CD14-positive monocyte (primary cell): ENCODE measurements around the gene TRABD. TPM values are rescaled to one million over a fixed set of nuclear protein-coding genes. Genes with fewer than 3 reads are reported as not detected.

Source experiments
- DNase-seq, 3 donors: peaks; one replicate each; pipeline ENCODE4 v3.0.0-alpha.2; 2011 to 2022
- H2AFZ ChIP-seq: 2 replicates; pipeline ENCODE4 v1.6.0; 2012; ENCODE audit warnings: mild to moderate bottlenecking, low read depth, low read length, inconsistent platforms; ENCODE audit not compliant: insufficient read depth, poor library complexity, severe bottlenecking
- H3K27ac ChIP-seq, 2 donors: 1 replicate in 1 of 2; 2 replicates in 1 of 2; pipeline ENCODE4 v1.5.1; 2012 to 2013; ENCODE audit warnings: low read length in 2 of 2, control low read depth in 1 of 2, inconsistent platforms in 1 of 2, low read depth in 1 of 2, mild to moderate bottlenecking in 1 of 2
- H3K27me3 ChIP-seq, 2 donors: one replicate each; pipeline versions ENCODE4 v1.6.0 to v1.6.1; 2011 to 2013; ENCODE audit warnings: low read length in 2 of 2; ENCODE audit not compliant: control insufficient read depth in 2 of 2, insufficient read depth in 2 of 2
- H3K36me3 ChIP-seq, 2 donors: replicated peaks in 1 of 2; 1 replicate in 1 of 2; 2 replicates in 1 of 2; pipeline versions ENCODE4 v1.5.1 to v1.6.1; 2012 to 2013; ENCODE audit warnings: low read length in 2 of 2, control low read depth in 1 of 2, inconsistent platforms in 1 of 2, mild to moderate bottlenecking in 1 of 2; ENCODE audit not compliant: insufficient read depth in 2 of 2, control insufficient read depth in 1 of 2
- H3K4me1 ChIP-seq, 2 donors: 1 replicate in 1 of 2; 2 replicates in 1 of 2; pipeline versions ENCODE4 v1.5.1 to v1.6.1; 2012 to 2013; ENCODE audit warnings: low read length in 2 of 2, control low read depth in 1 of 2, inconsistent platforms in 1 of 2, mild to moderate bottlenecking in 1 of 2, moderate library complexity in 1 of 2; ENCODE audit not compliant: insufficient read depth in 2 of 2, control insufficient read depth in 1 of 2
- H3K4me2 ChIP-seq: replicated peaks from 2 replicates; pipeline ENCODE3; 2012; ENCODE audit warnings: low read length, moderate library complexity, mild to moderate bottlenecking; ENCODE audit not compliant: poor library complexity, severe bottlenecking; ENCODE audit errors: extremely low read depth
- H3K4me3 ChIP-seq, 3 experiments: fragments of 200-600 bp in 1 of 3; sonication (generic) in 1 of 3; replicated peaks in 1 of 3; 1 replicate in 2 of 3; 2 replicates in 1 of 3; pipeline ENCODE4 v1.5.1; 2011 to 2013; ENCODE audit warnings: low read length in 3 of 3, mild to moderate bottlenecking in 3 of 3, control low read depth in 2 of 3, low read depth in 2 of 3, inconsistent platforms in 1 of 3, moderate library complexity in 1 of 3
- H3K79me2 ChIP-seq: 2 replicates; pipeline ENCODE4 v1.6.0; 2012; ENCODE audit warnings: mild to moderate bottlenecking, control low read depth, inconsistent platforms, low read length, moderate library complexity; ENCODE audit not compliant: insufficient read depth
- H3K9ac ChIP-seq: 2 replicates; pipeline ENCODE4 v1.6.0; 2017; ENCODE audit warnings: low read length, mild to moderate bottlenecking; ENCODE audit not compliant: insufficient read depth, poor library complexity, severe bottlenecking
- H3K9me3 ChIP-seq, 2 donors: replicated peaks in 1 of 2; 1 replicate in 1 of 2; 2 replicates in 1 of 2; pipeline versions ENCODE4 v1.5.1 to v1.6.1; 2012 to 2013; ENCODE audit warnings: low read length in 2 of 2, control low read depth in 1 of 2; ENCODE audit not compliant: control insufficient read depth in 1 of 2, insufficient read depth in 1 of 2
- H4K20me1 ChIP-seq: 2 replicates; pipeline ENCODE4 v1.6.0; 2012; ENCODE audit warnings: mild to moderate bottlenecking, low read length, control low read depth, moderate library complexity; ENCODE audit not compliant: insufficient read depth
- H3K27ac Mint-ChIP-seq, 7 donors: one replicate each; pipeline ENCODE4 v1.8.0; 2020; ENCODE audit warnings: mild to moderate bottlenecking in 7 of 7, mixed read lengths in 7 of 7, moderate library complexity in 6 of 7, inconsistent platforms in 2 of 7
- H3K27me3 Mint-ChIP-seq, 3 donors: one replicate each; pipeline ENCODE4 v1.8.0; 2021 to 2022; ENCODE audit warnings: low read depth in 3 of 3, mild to moderate bottlenecking in 3 of 3, mixed read lengths in 3 of 3, moderate library complexity in 3 of 3, inconsistent platforms in 1 of 3
- H3K36me3 Mint-ChIP-seq, 2 donors: one replicate each; pipeline ENCODE4 v1.8.0; 2020; ENCODE audit warnings: mixed read lengths in 2 of 2, inconsistent platforms in 1 of 2, mild to moderate bottlenecking in 1 of 2
- H3K4me1 Mint-ChIP-seq: one replicate; pipeline ENCODE4 v1.8.0; 2020; ENCODE audit warnings: mild to moderate bottlenecking, mixed read lengths
- H3K4me3 Mint-ChIP-seq, 2 donors: one replicate each; pipeline ENCODE4 v1.8.0; 2020; ENCODE audit warnings: mild to moderate bottlenecking in 2 of 2, mixed read lengths in 2 of 2, moderate library complexity in 1 of 2
- H3K9me3 Mint-ChIP-seq, 7 donors: one replicate each; pipeline ENCODE4 v1.8.0; 2020 to 2022; ENCODE audit warnings: mixed read lengths in 7 of 7, mild to moderate bottlenecking in 6 of 7, moderate library complexity in 6 of 7, inconsistent platforms in 2 of 7
- WGBS: methylation state at CpG from one replicate; pipeline ENCODE4 v1.1.5; 2013; ENCODE audit warnings: missing lambda C conversion rate; ENCODE audit not compliant: insufficient coverage; 5-methylcytosine and 5-hydroxymethylcytosine counted together
- intact Hi-C, 2 donors: fragments of 100-400 bp; cut with micrococcal nuclease; formaldehyde crosslinking; loops; one replicate each; pipeline versions ENCODE4 v1.15.0 to v1.15.1; 2023
- polyA plus RNA-seq, 3 donors: library from polyadenylated mRNA; depleted of rRNA in 1 of 3; unstranded in 2 of 3; stranded (reverse) in 1 of 3; fragments of 300-500 nt in 2 of 3; fragments of >200 nt in 1 of 3; fragmentation: Illumina TruSeq in 2 of 3; gene quantifications; 1 replicate in 2 of 3; 2 replicates in 1 of 3; pipeline ENCODE4 v1.2.3, GENCODE V29; 2012 to 2021
- TF ChIP-seq, protein P1 (sequence below): fragments of 200-600 bp; IDR thresholded peaks from one replicate; pipeline ENCODE4 v1.8.0; 2022; ENCODE audit warnings: antibody characterized with exemption, mild to moderate bottlenecking

TRABD gene
- polyA plus RNA-seq, 3 donors: 34.5 to 240 (median 39.3) TPM

DNA sequence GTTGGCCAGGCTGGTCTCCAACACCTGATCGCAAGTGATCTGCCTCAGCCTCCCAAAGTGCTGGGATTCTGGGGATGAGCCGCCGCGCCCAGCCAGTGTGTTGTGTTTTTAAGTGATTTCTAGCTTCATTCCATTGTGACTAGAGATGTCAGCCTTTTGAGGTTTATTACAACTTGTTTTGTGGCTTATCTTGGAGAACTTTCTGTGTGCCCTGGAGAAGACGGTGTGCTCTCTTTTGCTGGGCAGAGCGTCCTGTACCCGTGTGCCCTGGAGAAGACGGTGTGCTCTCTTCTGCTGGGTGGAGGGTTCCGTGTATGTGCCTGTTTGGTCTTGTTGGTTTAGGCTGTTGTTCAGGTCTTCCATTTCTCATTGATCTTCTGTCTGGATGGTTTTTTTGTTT is 27.6 kb downstream of the TRABD start:
- no peak overlapping the region for H2AFZ ChIP-seq
- no peak for DNase-seq
- no peaks in the 10 kb centered on the region for H3K27me3 Mint-ChIP-seq
- H3K4me1 ChIP-seq: peaks cover 0 to 4% of the 10 kb centered on the region in 2 donors
- peaks cover 68% of the 10 kb centered on the region for H3K79me2 ChIP-seq
- 94% methylated on average over 8 of the region's 9 CpGs for WGBS
- H3K4me3 ChIP-seq: no peak overlapping the region
- no peak overlapping the region for H3K9ac ChIP-seq
- TF ChIP-seq, protein P1, sequence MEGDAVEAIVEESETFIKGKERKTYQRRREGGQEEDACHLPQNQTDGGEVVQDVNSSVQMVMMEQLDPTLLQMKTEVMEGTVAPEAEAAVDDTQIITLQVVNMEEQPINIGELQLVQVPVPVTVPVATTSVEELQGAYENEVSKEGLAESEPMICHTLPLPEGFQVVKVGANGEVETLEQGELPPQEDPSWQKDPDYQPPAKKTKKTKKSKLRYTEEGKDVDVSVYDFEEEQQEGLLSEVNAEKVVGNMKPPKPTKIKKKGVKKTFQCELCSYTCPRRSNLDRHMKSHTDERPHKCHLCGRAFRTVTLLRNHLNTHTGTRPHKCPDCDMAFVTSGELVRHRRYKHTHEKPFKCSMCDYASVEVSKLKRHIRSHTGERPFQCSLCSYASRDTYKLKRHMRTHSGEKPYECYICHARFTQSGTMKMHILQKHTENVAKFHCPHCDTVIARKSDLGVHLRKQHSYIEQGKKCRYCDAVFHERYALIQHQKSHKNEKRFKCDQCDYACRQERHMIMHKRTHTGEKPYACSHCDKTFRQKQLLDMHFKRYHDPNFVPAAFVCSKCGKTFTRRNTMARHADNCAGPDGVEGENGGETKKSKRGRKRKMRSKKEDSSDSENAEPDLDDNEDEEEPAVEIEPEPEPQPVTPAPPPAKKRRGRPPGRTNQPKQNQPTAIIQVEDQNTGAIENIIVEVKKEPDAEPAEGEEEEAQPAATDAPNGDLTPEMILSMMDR: no peak
- peaks cover 100% of the 10 kb centered on the region for H4K20me1 ChIP-seq
- intact Hi-C loops: no loop called here
- no peak overlapping the region for H3K27ac ChIP-seq
- H3K36me3 Mint-ChIP-seq: peaks cover 69 to 93% of the 10 kb centered on the region in 2 donors
- peaks cover 85 to 93% of the 10 kb centered on the region in 2 donors for H3K36me3 ChIP-seq
- peaks cover 4% of the 10 kb centered on the region for H3K4me1 Mint-ChIP-seq
- H3K4me2 ChIP-seq: no peak overlapping the region
- H3K9me3 ChIP-seq: no peaks in the 10 kb centered on the region
- peak overlapping the region in 1 of 7 donors; percentile 63 for H3K27ac Mint-ChIP-seq
- H3K27me3 ChIP-seq: no peaks in the 10 kb centered on the region
- no peaks in the 10 kb centered on the region for H3K9me3 Mint-ChIP-seq
- no peak overlapping the region for H3K4me3 Mint-ChIP-seq

DNA sequence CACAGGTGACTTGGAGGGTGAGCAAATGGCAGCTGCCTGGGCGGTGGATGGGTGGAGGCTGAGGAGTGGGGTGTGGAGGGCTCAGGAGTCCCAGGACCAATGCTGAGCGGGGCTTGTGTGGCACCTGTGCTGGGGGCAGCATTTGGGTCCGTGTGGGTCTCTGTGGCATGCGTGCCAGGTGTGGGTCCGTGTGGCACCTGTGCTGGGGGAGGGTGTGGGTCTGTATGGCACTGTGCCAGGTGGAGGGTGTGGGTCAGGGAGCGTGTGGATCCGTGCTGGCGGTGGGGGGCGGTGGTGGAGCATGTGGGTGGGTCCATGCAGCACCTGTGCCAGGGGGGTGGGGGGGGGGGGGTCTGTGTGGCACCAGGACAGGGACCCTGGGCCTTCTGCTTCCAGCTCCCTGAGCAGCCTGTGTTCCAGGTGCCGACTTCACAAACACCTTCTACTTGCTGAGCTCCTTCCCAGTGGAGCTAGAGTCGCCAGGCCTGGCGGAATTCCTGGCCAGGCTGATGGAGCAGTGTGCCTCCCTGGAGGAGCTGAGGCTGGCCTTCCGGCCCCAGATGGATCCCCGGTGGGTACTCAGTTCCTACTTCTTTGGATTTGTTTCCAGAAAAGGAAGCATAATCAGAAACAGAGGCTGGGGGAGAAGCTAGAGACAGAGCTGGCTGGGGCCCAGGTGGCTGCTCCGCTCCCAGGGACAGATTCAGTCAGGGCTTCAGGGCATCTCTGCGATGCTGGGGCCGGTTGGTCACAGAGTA is 29.8 kb downstream of the TRABD start:
- H4K20me1 ChIP-seq: peaks cover 100% of the 10 kb centered on the region
- H3K36me3 ChIP-seq: peaks cover 82 to 90% of the 10 kb centered on the region in 2 donors
- peak overlapping the region in 2 of 7 donors; percentile 50 to 52 for H3K27ac Mint-ChIP-seq
- no peak overlapping the region for H3K4me3 ChIP-seq
- H3K9ac ChIP-seq: no peak overlapping the region
- WGBS: 95% methylated on average over 12 of the region's 17 CpGs
- H2AFZ ChIP-seq: no peak overlapping the region
- H3K27ac ChIP-seq: no peak overlapping the region
- no peak overlapping the region for H3K4me3 Mint-ChIP-seq
- H3K4me1 ChIP-seq: peaks cover 0 to 9% of the 10 kb centered on the region in 2 donors
- H3K27me3 Mint-ChIP-seq: no peaks in the 10 kb centered on the region
- no peaks in the 10 kb centered on the region for H3K9me3 ChIP-seq
- peaks cover 69 to 92% of the 10 kb centered on the region in 2 donors for H3K36me3 Mint-ChIP-seq
- TF ChIP-seq, protein P1: no peak
- DNase-seq: no peak
- H3K79me2 ChIP-seq: peaks cover 48% of the 10 kb centered on the region
- H3K27me3 ChIP-seq: no peaks in the 10 kb centered on the region
- H3K9me3 Mint-ChIP-seq: no peaks in the 10 kb centered on the region
- peaks cover 6% of the 10 kb centered on the region for H3K4me1 Mint-ChIP-seq
- intact Hi-C loops: no loop called here
- H3K4me2 ChIP-seq: no peak overlapping the region
